K562 (cell line): ENCODE data around the gene SLC18B1. TPM values are rescaled to one million over a fixed set of nuclear protein-coding genes. Genes with fewer than 3 reads are reported as not detected.

Experiments
- ARNT ChIP-seq, 2 experiments: fragments of 450-650 bp; IDR thresholded peaks; 2 replicates each; pipeline ENCODE4 v1.6.1; 2016; ENCODE audit warnings: mild to moderate bottlenecking in 1 of 2
- CBFA2T3 ChIP-seq: fragments of 450-650 bp; IDR thresholded peaks from 2 replicates; pipeline ENCODE4 v1.6.1; 2017
- CC2D1A ChIP-seq: fragments of 450-650 bp; IDR thresholded peaks from 2 replicates; pipeline ENCODE4 v1.6.1; 2017; ENCODE audit warnings: mild to moderate bottlenecking
- HDAC2 ChIP-seq: fragments of 450-650 bp; IDR thresholded peaks from 2 replicates; pipeline ENCODE4 v1.6.1; 2016; ENCODE audit warnings: mild to moderate bottlenecking
- JUN ChIP-seq, 2 experiments: sonication (generic) in 1 of 2; formaldehyde crosslinking in 1 of 2; IDR thresholded peaks; 2 replicates each; pipeline versions ENCODE4 v1.6.1 to v1.8.0; 2012 to 2022; ENCODE audit warnings: borderline replicate concordance in 2 of 2, mild to moderate bottlenecking in 2 of 2, improper control_type of control experiment in 1 of 2, low read depth in 1 of 2, low read length in 1 of 2, missing genetic modification reagents in 1 of 2
- MYC ChIP-seq, 2 experiments: fragments of 250-450 bp in 1 of 2; sonication (Bioruptor Pico) in 1 of 2; IDR thresholded peaks; 2 replicates each; pipeline versions ENCODE4 v1.5.1 to v1.6.1; 2012 to 2021; ENCODE audit warnings: low read depth in 2 of 2, borderline replicate concordance in 1 of 2, improper control_type of control experiment in 1 of 2, low read length in 1 of 2, mild to moderate bottlenecking in 1 of 2, moderate library complexity in 1 of 2
- NCOR1 ChIP-seq: fragments of 450-650 bp; IDR thresholded peaks from 2 replicates; pipeline ENCODE4 v1.6.1; 2016; ENCODE audit warnings: mild to moderate bottlenecking, moderate library complexity
- NFIC ChIP-seq: fragments of 450-650 bp; IDR thresholded peaks from 2 replicates; pipeline ENCODE4 v1.6.1; 2017; ENCODE audit warnings: mild to moderate bottlenecking, inconsistent platforms
- NFRKB ChIP-seq: fragments of 450-650 bp; IDR thresholded peaks from 2 replicates; pipeline ENCODE4 v1.6.1; 2016; ENCODE audit warnings: low read depth
- POLR3G ChIP-seq: IDR thresholded peaks from 2 replicates; pipeline ENCODE4 v1.6.1; 2011; ENCODE audit not compliant: insufficient read length, insufficient replicate concordance; ENCODE audit errors: extremely low read depth
- PRMT5 ChIP-seq: sonication (generic); formaldehyde crosslinking; IDR thresholded peaks from 2 replicates; pipeline ENCODE4 v1.5.0; 2020; ENCODE audit warnings: missing genetic modification reagents
- SREBF2 ChIP-seq: sonication (generic); formaldehyde crosslinking; IDR thresholded peaks from 2 replicates; pipeline ENCODE4 v1.4.0; 2020; ENCODE audit warnings: mild to moderate bottlenecking, missing genetic modification reagents
- TCF3 ChIP-seq: sonication (generic); formaldehyde crosslinking; IDR thresholded peaks from 2 replicates; pipeline ENCODE4 v1.4.0; 2020; ENCODE audit warnings: mild to moderate bottlenecking, missing genetic modification reagents
- ZNF197 ChIP-seq: fragments of 200-800 bp; sonication (Bioruptor generic); IDR thresholded peaks from 2 replicates; pipeline ENCODE4 v1.6.1; 2016; ENCODE audit warnings: low read depth, missing genetic modification characterization, missing compliant biosample characterization
- ZNF41 ChIP-seq: fragments of 250-450 bp; sonication (Bioruptor Pico); conservative IDR thresholded peaks from 2 replicates; pipeline ENCODE4 v1.4.0; 2020; ENCODE audit warnings: mild to moderate bottlenecking
- ZNF551 ChIP-seq: fragments of 250-450 bp; sonication (Bioruptor Pico); IDR thresholded peaks from 2 replicates; pipeline ENCODE4 v1.5.0; 2021; ENCODE audit warnings: mild to moderate bottlenecking, moderate library complexity
- polyA plus RNA-seq, 8 experiments: library from polyadenylated mRNA; depleted of rRNA in 4 of 8; stranded (reverse) in 5 of 8; unstranded in 3 of 8; fragments of >200 nt; fragmentation: Nextera tagmentation in 2 of 8; fragmentation: Illumina TruSeq in 1 of 8; extraction: Ambion mirVana in 2 of 8; extraction: Trizol in 1 of 8; gene quantifications; 2 replicates each; pipeline versions ENCODE4 v1.2.1 to v1.2.3, GENCODE V29; 2011 to 2014; ENCODE audit warnings: inconsistent platforms in 1 of 8, missing spikeins in 1 of 8
- total RNA-seq, 7 experiments: library from RNA; depleted of rRNA in 6 of 7; stranded (reverse); fragments of >200 nt in 6 of 7; fragmentation: Illumina TruSeq in 2 of 7; extraction: Trizol in 2 of 7; gene quantifications; 2 replicates each; pipeline versions ENCODE4 v1.2.1 to v1.2.3, GENCODE V29; 2011 to 2021; ENCODE audit warnings: low replicate concordance in 1 of 7
- TF ChIP-seq, protein P1 (sequence below): fragments of 250-450 bp; sonication (Bioruptor Pico); IDR thresholded peaks from 2 replicates; pipeline ENCODE4 v1.5.0; 2021
- TF ChIP-seq, protein P2 (sequence below), 2 experiments: fragments of 150-350 bp in 1 of 2; IDR thresholded peaks; 2 replicates each; pipeline ENCODE4 v1.6.1; 2012 to 2016; ENCODE audit warnings: low read depth in 2 of 2, low read length in 2 of 2, mild to moderate bottlenecking in 1 of 2, moderate library complexity in 1 of 2
- TF ChIP-seq, protein P3 (sequence below), 2 experiments: fragments of 450-650 bp in 1 of 2; IDR thresholded peaks; 2 replicates each; pipeline ENCODE4 v1.6.1; 2011 to 2017; ENCODE audit warnings: low read depth in 2 of 2, antibody characterized with exemption in 1 of 2, borderline replicate concordance in 1 of 2, low read length in 1 of 2, mild to moderate bottlenecking in 1 of 2, mixed read lengths in 1 of 2; ENCODE audit not compliant: control insufficient read depth in 1 of 2

SLC18B1 gene
- total and polyA plus RNA-seq, 9 of the 15 experiments (the other 6 are each of a cell fraction or from before 2014, with no cell fraction given): 10.4 to 49.1 (median 32.0) TPM

DNA sequence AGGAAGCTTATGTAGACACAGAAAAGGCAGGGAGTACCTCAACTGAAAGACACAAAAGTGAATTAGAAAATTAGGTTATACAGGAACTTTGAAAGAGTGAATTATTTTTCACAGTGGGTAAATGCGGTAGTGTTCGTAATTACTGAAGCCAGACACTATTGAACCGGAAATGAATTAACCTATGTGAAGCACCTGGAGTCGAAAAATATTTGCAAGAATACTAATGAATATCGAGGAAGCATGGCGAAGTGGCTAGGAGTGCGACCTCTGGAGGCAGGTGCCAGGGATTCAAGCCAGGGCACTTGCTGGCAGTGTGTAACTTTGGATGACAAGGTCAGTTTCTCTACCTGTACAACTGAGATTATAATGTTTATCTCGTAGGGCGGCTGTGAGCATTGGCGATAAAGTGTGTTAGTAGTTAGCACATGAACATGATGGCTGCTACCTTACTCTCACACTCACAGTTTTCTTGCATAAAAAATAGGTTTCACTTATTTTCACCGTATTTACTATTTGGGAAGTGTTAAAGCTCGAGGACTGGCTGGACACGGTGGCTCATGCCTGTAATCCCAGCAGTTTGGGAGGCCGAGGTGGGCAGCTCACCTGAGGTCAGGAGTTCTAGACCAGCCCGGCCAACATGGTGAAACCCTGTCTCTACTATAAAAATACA lies 567 bp upstream of the SLC18B1 start (continued):
- TF ChIP-seq POLR3G (no peak), PRMT5 (CRISPR knock-in tag) (no peak), NFIC (peak; percentile 76), NCOR1 (peak; percentile 74), TCF3 (CRISPR knock-in tag) (peak; percentile 87), CBFA2T3 (peak; percentile 93), ZNF551 (CRISPR knock-in tag) (no peak), SREBF2 (CRISPR knock-in tag) (no peak), ARNT (IDR thresholded peaks at IDR 0.05) (peak in 1 of 2 experiments; percentile 75; a peak in 2 of 4 replicates), MYC (IDR thresholded peaks at IDR 0.05; ENCODE audit: low read depth, low read length) (peak; percentile 91), MYC (CRISPR knock-in tag; IDR thresholded peaks at IDR 0.05; ENCODE audit: borderline replicate concordance, low read depth) (no peak), JUN (IDR thresholded peaks at IDR 0.05; ENCODE audit: borderline replicate concordance, low read depth, low read length) (peak; percentile 23; the same call in 1 of the 2 replicates), JUN (CRISPR knock-in tag; IDR thresholded peaks at IDR 0.05; ENCODE audit: borderline replicate concordance) (no peak), CC2D1A (peak; percentile 56; the same call in 1 of the 2 replicates), HDAC2 (peak; percentile 62; the same call in 1 of the 2 replicates), ZNF197 (CRISPR knock-in tag) (no peak), NFRKB (0 out of 2 replicates have a peak, but pooled peaks have one; percentile 41), ZNF41 (CRISPR knock-in tag) (no peak)
- TF ChIP-seq, protein P1, sequence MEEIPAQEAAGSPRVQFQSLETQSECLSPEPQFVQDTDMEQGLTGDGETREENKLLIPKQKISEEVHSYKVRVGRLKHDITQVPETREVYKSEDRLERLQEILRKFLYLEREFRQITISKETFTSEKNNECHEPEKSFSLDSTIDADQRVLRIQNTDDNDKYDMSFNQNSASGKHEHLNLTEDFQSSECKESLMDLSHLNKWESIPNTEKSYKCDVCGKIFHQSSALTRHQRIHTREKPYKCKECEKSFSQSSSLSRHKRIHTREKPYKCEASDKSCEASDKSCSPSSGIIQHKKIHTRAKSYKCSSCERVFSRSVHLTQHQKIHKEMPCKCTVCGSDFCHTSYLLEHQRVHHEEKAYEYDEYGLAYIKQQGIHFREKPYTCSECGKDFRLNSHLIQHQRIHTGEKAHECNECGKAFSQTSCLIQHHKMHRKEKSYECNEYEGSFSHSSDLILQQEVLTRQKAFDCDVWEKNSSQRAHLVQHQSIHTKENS (CRISPR knock-in tag): no peak
- TF ChIP-seq, protein P2, sequence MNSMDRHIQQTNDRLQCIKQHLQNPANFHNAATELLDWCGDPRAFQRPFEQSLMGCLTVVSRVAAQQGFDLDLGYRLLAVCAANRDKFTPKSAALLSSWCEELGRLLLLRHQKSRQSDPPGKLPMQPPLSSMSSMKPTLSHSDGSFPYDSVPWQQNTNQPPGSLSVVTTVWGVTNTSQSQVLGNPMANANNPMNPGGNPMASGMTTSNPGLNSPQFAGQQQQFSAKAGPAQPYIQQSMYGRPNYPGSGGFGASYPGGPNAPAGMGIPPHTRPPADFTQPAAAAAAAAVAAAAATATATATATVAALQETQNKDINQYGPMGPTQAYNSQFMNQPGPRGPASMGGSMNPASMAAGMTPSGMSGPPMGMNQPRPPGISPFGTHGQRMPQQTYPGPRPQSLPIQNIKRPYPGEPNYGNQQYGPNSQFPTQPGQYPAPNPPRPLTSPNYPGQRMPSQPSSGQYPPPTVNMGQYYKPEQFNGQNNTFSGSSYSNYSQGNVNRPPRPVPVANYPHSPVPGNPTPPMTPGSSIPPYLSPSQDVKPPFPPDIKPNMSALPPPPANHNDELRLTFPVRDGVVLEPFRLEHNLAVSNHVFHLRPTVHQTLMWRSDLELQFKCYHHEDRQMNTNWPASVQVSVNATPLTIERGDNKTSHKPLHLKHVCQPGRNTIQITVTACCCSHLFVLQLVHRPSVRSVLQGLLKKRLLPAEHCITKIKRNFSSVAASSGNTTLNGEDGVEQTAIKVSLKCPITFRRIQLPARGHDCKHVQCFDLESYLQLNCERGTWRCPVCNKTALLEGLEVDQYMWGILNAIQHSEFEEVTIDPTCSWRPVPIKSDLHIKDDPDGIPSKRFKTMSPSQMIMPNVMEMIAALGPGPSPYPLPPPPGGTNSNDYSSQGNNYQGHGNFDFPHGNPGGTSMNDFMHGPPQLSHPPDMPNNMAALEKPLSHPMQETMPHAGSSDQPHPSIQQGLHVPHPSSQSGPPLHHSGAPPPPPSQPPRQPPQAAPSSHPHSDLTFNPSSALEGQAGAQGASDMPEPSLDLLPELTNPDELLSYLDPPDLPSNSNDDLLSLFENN (IDR thresholded peaks at IDR 0.05; ENCODE audit: low read depth in 2 of 2, low read length in 2 of 2): peak in 1 of 2 experiments; percentile 62; a peak in 1 of 4 replicates
- TF ChIP-seq, protein P3, sequence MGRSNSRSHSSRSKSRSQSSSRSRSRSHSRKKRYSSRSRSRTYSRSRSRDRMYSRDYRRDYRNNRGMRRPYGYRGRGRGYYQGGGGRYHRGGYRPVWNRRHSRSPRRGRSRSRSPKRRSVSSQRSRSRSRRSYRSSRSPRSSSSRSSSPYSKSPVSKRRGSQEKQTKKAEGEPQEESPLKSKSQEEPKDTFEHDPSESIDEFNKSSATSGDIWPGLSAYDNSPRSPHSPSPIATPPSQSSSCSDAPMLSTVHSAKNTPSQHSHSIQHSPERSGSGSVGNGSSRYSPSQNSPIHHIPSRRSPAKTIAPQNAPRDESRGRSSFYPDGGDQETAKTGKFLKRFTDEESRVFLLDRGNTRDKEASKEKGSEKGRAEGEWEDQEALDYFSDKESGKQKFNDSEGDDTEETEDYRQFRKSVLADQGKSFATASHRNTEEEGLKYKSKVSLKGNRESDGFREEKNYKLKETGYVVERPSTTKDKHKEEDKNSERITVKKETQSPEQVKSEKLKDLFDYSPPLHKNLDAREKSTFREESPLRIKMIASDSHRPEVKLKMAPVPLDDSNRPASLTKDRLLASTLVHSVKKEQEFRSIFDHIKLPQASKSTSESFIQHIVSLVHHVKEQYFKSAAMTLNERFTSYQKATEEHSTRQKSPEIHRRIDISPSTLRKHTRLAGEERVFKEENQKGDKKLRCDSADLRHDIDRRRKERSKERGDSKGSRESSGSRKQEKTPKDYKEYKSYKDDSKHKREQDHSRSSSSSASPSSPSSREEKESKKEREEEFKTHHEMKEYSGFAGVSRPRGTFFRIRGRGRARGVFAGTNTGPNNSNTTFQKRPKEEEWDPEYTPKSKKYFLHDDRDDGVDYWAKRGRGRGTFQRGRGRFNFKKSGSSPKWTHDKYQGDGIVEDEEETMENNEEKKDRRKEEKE (IDR thresholded peaks at IDR 0.05; ENCODE audit: borderline replicate concordance in 1 of 2, control insufficient read depth in 1 of 2, low read depth in 2 of 2, low read length in 1 of 2): 0 out of 4 replicates have a peak, but pooled peaks of 1 of the 2 experiments have one; percentile 50
